Stimulated activated CD4-positive, alpha-beta T cell treated with anti-CD3 and anti-CD28 coated beads, Interleukin-2, amount 100 ng/mL, for 24 hours (primary cell): ENCODE data around the gene OR6B1.
"Not testable (repeated sequence)": the region's sequence is repeated elsewhere in the genome, so short reads cannot be mapped to it uniquely, and the experiment has no call there.

ENCODE experiments used
- DNase-seq, 2 donors: peaks; one replicate each; pipeline ENCODE4 v3.0.0-alpha.2; 2020

The OR6B1 gene

DNA sequence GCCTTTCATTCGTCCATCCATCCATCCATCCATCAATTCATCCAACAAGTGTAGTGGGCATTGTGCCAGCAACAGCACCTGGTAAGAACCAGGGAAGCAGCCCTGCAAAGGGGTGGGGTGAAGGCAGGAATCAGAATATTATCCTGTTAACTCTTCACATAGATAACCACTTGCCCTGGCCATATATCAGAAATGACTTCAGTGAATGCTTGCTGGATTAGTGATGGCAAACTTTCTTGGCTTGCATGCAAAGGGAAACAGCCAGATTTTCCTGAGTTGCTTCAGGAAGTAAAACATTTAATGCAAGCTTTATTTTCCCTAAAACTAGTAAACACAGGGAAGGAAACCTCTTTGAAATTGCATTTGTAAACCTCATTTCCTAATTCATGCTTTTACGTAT is 49.4 kb downstream of the OR6B1 start:
- no peak for DNase-seq

DNA sequence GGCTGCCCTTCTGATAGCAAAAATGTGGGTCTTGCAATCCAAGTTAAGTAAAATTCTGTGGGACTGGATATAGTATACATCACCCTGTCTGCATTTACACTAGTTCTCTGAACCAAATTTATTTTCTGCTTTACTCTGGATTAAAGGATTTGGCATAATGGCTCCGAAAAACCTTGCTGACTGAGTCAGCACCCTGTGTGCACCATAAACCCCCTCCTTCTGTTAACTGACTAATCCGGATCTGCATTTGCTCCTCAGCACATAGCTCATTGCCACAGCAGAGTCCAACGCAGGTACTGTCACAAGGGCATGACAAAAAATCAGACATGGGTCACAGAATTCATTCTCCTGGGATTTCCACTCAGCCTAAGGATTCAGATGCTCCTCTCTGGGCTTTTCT is 50.0 kb downstream of the OR6B1 start:
- no peak for DNase-seq

DNA sequence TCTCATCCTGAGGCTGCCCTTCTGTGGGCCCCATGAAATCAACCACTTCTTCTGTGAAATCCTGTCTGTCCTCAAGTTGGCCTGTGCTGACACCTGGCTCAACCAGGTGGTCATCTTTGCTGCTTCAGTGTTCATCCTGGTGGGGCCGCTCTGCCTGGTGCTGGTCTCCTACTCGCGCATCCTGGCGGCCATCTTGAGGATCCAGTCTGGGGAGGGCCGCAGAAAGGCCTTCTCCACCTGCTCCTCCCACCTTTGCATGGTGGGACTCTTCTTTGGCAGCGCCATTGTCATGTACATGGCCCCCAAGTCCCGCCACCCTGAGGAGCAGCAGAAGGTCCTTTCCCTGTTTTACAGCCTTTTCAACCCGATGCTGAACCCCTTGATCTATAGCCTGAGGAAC is 50.8 kb downstream of the OR6B1 start:
- DNase-seq = not testable (repeated sequence)

DNA sequence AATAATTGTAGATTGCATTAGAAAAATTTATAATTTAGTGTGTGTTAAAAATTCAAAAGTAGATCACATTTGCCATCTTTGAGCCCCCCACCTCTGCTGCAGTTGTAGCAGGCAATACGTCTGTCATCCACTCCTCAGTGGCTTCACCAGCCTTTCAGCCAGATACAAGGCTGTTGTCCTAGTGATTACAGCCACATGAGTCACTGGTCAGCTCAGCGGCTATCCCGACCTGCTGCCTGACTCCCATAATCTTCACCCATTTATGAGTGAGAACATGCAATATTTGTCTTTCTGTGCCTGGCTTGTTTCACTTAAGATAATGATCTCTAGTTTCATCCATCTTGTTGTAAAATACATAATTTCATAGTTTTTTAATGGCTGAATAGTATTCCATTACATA is 57.8 kb downstream of the OR6B1 start:
- no peak for DNase-seq
